ENCODE measurements around the gene CD2AP. TPM values are rescaled to one million over a fixed set of nuclear protein-coding genes. Genes with fewer than 3 reads are reported as not detected.

CD2AP gene
- total and polyA plus RNA-seq, 9 of the 15 experiments (the other 6 are each of a cell fraction or from before 2014, with no cell fraction given), result 9.4 to 69.7 (median 38.7) TPM

DNA sequence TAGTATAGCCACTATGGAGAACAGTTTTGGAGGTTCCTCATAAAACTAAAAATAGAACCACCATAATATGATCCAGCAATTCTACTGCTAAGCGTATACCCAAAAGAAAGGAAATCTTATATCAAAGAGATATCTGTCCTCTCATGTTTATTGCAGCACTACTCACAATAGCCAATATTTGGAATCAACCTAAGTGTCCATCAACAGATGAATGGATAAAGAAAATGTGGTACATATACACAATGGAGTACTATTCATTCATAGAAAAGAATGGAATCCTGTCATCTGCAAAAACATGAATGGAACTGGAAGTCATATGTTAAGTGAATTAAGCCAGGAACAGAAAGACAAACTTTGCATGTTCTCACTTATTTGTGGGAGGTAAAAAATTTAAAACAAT lies 5.7 kb upstream of the CD2AP start:
- FAIRE-seq (no peak), ATAC-seq (no peak)

More for the DNA sequence above, 5.7 kb upstream of the CD2AP start:
- Histone ChIP-seq H3K9me3 (replicated peaks; ENCODE audit: control insufficient read depth, insufficient read depth, low read depth, low read length) (no peaks in the 10 kb centered on the region), H3K4me3 (no peak overlapping the region), H3K27ac (ENCODE audit: extremely low read depth, low read depth, low read length) (no peak overlapping the region), H3K9me1 (ENCODE audit: control insufficient read depth, insufficient read depth, low read length) (no peaks in the 10 kb centered on the region), H4K20me1 (replicated peaks; ENCODE audit: control insufficient read depth, insufficient read depth, low read length) (no peaks in the 10 kb centered on the region), H2AFZ (ENCODE audit: low read depth, low read length) (no peak overlapping the region), H3K27me3 (ENCODE audit: control insufficient read depth in 2 of 2, insufficient read depth in 2 of 2, low read length in 2 of 2) (no peaks in the 10 kb centered on the region), H3K36me3 (ENCODE audit: control insufficient read depth, insufficient read depth, low read length) (no peaks in the 10 kb centered on the region), H3K9ac (ENCODE audit: insufficient read depth in 1 of 2, low read depth in 2 of 2, low read length in 2 of 2) (no peak overlapping the region), H3K4me2 (ENCODE audit: insufficient read depth, low read length) (no peak overlapping the region), H3K4me1 (replicated peaks in 1 of 2; ENCODE audit: control insufficient read depth in 2 of 2, insufficient read depth in 2 of 2, low read length in 2 of 2) (peaks cover 0 to 4% of the 10 kb centered on the region in 2 experiments; a peak in 1 of 5 replicates), H3K79me2 (ENCODE audit: control insufficient read depth, insufficient read depth, low read length) (peaks cover 12% of the 10 kb centered on the region)
- DNase-seq (ENCODE audit: extremely low read depth in 1 of 4, low spot score in 3 of 4), result no peak
- in situ Hi-C loops (cut with MboI) (no loop called here), intact Hi-C loops (cut with micrococcal nuclease) (no loop called here)
- 73% methylated on average over 1 of the region's 1 CpG for WGBS (ENCODE audit: insufficient coverage, low coverage, missing lambda C conversion rate)
- POLR2A ChIA-PET, result no interaction called here
- TF ChIP-seq BRF1 (IDR thresholded peaks at IDR 0.05; ENCODE audit: borderline replicate concordance, extremely low read depth, insufficient read length) (no peak), ZNF395 (CRISPR knock-in tag; IDR thresholded peaks at IDR 0.05) (no peak), HOXB6 (CRISPR knock-in tag; IDR thresholded peaks at IDR 0.05; ENCODE audit: borderline replicate concordance) (no peak), NFIX (CRISPR knock-in tag; IDR thresholded peaks at IDR 0.05; ENCODE audit: low read depth) (no peak), ZNF174 (CRISPR knock-in tag; IDR thresholded peaks at IDR 0.05) (no peak), ZNF239 (CRISPR knock-in tag; IDR thresholded peaks at IDR 0.05) (no peak), SUPT5H (IDR thresholded peaks at IDR 0.05) (no peak), RBM22 (IDR thresholded peaks at IDR 0.05; ENCODE audit: low read depth, low read length, poor library complexity, severe bottlenecking) (no peak), ZNF12 (CRISPR knock-in tag; IDR thresholded peaks at IDR 0.05) (no peak), ZNF274 (IDR thresholded peaks at IDR 0.05; ENCODE audit: borderline replicate concordance, low read depth, low read length) (no peak)
- no TSS peak for BruUV-seq (replicated peaks)
- CTCF ChIA-PET (ENCODE audit: low intra/inter-chr PET ratio), result no interaction called here
